Middle frontal gyrus (tissue), 1 donor: ENCODE results near the gene CTU1.

Source experiments
- DNase-seq: peaks from one replicate; pipeline ENCODE4 v3.0.0-alpha.2; 2015; ENCODE audit warnings: low spot score; ENCODE audit errors: extremely low spot score

Gene CTU1

DNA sequence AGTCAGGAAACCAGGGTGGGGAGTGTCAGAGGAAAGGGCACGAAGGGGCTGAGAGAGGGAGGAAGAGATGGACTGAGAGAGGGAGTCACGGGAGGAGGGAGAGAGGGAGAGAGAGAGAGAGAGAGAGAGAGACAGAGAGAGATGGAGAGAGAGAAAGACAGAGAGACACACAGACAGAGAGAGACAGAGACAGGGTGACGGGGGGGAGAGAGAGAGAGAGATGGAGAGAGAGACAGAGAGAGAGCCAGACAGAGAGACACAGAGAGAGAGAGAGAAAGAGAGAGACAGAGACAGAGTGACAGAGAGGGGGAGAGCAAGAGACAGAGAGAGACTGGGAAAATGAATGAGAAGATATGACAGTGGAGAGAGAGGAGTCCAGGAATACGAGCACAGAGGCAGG, 25.0 kb downstream of the CTU1 start:
- DNase-seq, result no peak

DNA sequence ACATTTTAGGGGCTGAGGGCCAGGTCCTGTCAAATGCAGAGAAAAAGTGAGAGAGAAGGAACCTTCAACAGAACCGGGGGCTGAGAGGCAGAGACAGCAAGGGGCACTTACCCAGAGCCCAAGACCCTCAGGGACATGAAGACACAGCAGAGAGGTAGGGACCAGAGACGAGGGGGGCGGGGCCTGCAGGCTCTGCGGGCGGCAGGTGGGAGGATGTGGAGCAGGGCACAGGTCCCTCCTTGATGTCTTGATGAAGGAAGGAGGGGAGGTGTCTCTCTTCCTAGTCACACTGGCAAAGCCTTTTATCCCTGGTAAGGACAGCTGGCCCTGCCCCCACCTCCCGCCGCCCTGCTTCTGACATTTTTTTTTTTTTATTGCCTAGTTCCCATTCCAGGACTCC, 25.6 kb downstream of the CTU1 start, which contains the start of gene KLK14:
KLK14 (minus strand) TSS at position 277 of the 400 bp plus-strand sequence; CDS start at position 4, 273 bp downstream.
- DNase-seq, result no peak

DNA sequence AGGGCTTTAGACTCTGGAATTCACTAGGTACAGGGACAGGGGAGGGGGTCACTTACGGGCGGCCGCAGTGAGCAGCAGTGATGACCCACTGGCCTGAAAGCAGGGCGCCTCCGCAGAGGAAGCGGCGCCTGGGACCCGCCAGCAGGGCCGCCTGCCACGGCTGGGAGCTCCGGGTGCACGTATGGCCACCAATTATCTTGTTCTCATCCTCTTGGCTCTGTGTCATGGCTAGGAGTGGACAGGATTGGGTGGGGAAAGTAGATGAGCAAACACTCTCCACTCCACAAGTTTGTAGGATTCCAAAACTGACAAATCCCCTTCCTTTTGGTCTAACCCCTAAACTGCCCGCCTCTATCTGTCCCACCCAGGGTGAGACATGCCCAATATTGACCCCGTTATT, 26.7 kb downstream of the CTU1 start:
- no peak for DNase-seq

DNA sequence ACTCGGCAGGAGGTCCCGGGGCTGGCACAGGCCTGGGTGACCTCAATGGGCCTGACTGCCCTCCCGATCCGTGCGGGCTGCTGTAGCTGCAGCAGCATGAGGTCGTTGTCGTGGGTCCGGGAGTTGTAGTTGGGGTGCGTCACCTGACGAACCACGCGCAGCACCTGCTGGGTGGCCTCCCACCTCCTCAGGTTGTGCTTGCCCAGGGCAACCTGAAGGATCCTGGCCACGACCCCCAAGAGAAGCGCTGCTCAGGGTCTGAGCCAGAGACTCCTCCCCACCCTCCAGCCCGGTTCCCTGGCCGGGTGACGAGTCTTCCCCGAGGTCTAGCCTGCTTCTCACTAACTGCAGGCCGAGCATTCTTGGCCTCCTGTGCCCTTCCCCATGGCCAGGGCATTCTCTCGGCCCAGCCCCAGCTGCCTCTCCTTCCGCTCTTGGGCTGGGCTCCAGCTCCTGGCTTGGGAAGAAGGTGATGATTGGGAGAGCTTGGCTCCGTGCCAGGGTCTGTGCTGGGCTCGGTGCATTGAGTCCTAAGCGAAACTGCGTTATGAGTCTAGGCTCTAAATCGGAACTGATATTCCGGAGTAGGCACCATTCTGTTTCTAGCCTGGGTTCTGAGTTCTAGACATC, 28.6 kb downstream of the CTU1 start:
- DNase-seq, result no peak

DNA sequence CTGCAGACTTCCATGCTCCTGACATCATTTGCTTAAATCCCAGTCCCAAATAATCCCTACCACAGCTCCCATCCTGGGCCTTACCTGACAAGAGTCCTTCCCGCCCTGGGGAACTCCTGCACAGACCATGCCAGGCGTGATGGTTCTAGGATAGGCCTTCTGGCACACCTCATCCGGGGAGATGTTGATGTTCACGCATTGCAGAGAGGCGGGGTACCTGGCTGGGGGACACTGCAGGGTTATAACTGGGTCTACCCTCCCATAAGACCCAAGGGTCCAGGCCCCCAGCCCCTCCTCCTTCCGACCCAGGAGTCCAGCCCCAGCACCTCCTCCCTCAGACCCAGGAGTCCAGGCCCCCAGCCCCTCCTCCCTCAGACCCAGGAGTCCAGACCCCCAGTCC, 29.5 kb downstream of the CTU1 start:
- DNase-seq, result no peak

DNA sequence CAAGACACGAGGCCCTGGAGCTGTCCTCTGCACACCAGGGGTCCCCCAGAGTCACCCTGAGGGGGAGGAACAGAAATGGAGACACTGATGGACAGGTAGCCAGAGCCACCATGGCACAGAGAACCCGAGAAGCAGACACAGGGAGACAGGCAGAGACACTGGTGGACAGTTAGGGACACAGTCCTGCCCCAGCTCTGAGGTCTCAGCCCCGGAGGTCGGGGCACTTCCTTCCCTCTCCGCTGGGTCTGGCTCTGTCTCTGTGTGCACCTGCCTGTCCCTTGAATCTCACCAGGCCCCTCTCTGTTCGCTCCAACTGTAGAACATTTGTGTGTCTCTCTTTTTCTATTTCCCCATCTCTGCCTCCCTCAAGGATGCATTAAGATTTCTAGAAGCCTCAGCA, 30.1 kb downstream of the CTU1 start:
- no peak for DNase-seq

DNA sequence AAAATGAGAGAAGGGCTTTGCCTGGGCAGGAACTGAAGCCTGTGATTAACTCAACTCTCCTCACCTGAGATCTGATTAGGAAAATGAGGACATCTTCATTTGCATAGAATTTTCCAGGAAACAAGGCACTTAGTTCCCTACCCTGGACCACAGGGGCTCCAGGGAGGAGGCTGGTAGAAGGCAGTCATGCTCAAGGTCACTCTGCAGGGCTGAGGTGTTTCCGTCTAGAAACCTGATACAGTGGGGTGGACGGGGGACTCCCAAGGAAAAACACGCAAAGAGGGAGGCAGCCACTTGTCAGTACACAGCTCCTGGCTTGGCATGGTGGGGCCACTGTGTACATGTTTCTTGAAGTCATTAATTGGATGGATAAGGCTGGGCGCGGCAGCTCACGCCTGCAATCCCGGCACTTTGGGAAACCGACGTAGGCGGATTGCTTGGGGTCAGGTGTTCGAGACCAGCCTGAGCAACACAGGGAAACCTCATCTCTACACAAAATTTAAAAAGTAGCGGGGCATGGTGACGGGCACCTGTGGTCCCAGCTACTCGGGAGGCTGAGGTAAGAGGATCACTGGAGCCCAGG, 31.5 kb downstream of the CTU1 start:
- DNase-seq, result no peak

DNA sequence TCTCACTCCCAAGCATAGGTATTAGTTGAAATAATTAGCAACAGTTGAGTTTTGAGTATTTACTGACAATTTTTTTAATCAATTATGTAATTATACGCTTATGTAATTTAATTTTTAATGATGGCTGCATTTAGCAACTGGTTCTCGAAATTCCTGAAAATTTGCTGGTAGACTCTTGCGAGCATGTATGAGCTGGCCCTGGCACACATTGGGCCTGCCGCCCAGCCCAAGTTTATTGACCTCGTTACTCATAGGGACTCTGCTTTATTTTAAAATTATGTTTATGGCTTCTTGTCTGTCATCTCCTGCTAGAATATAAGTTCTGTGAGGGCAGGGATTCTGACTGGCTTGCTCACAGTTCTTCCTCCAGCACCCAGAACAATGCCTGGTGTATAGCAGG, 32.2 kb downstream of the CTU1 start:
- DNase-seq, result no peak

DNA sequence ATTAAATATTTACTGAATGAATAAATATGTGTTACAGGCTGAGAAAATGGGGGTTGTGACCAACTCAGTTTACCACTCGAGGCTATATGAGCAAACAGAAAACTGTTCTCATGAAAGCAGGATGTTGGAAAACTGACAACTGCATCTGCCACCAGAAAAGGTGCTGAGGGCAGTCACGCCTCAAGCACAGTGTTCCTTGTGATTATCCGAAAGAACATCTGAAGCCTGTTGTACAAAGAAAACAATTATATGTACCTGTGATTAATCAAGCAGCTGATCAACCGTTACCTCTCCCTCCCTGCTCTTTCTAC, 37.2 kb downstream of the CTU1 start:
- no peak for DNase-seq

DNA sequence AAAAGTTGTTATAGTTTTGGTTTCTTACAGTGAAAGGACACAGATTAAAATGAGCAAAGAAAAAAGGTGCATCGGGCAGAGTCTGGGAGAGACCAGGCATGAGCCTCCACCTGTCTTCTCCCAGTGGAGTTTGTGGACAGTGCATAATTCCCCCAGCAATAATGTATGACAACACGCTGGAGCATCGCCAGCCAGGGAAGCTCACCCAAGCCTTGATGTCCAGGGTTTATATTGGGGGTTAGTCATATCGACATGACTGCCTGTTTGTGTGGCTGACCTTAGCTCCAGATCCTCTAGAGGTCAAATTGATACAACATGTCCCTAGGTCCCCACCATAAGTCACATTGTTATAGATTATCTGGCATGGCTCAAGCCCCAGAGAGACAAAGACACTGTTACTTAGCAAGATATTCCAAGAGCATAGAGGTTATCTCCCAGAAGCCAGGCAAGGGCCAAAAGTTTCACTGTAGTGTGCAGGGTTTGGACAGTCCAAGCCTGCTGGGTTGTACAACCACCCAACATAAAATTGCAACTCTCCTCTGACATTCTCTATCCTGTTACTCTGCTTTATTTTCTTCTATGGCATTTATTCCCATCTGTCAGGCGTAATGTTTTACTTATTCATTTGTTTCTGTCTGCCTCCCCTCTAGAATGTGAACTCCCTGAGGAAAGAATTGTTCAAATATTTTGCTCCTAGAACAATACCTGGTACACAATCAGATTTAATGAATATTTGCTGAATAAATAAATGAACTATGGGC, 37.7 kb downstream of the CTU1 start:
- no peak for DNase-seq

DNA sequence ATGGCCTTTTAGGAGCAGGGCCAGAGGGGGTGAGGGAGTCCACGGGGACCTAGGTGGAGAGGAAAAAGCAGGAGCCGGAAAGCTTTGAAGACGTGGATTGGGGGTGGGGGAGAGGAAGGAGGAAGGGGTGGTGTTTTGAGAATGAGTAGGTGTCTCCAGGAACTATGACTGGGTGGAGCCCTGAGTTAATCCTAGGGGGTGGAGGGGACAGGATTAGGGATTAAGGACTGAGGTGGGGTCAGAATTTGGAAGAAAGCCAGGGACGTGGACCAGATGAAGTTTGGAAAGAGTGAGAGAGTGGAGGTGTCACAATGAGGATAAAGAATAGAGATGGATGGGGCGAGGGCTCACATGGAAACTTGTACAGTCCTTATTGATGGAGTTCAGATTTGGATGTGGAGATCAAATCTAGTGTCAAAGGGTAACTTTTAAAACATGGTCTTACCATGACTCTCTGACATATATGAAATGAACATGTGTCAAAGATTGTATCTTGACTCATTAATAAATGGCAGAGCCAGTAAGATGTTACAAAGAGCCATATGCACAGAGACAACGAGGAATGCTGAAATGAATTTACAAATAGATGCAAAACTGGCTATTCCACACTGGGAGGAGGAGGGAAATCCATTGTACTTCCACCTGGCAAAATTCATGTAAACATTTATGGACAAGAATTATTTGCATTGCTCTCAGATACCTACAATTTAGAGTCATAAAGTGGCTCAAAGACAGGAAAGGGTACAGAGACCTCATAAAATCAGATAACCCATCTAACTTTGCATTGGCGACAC, 41.6 kb downstream of the CTU1 start:
- no peak for DNase-seq

DNA sequence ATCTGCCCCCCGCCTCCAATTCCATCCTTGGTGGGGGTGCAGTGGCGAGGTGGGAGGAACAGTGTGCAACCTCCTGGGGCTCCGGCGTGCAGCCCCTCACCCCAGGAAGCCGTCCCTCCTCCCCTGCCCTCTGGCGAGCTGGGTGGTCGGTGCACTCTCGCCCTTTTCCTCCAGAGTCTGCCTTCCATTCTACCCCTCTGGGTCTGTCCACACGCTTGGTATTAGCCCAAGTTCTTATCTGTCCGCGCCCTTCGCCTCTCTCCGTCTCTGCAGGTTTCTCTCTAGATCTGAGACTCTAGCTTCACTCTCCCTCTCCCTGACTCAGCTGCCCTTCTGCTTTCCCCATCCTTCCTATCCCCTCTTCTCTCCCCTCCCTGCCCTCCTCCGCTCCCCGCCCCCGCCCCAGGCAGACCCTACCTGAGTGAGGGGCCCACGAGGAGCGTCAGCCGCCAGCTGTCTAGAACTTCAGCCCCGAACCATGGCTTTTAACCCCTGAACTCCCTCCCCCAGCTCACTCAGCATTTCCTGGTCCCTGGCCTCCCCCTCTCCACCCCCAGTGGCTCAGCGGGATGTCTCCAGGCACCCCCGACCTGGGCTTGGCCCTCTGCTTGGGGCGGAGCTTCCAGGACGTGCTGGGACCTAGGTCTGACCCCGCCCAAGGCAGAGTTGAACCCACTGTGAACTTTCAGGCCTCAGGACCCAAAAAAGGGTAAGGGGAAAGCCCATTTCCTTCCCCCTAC, 42.8 kb downstream of the CTU1 start:
- no peak for DNase-seq

DNA sequence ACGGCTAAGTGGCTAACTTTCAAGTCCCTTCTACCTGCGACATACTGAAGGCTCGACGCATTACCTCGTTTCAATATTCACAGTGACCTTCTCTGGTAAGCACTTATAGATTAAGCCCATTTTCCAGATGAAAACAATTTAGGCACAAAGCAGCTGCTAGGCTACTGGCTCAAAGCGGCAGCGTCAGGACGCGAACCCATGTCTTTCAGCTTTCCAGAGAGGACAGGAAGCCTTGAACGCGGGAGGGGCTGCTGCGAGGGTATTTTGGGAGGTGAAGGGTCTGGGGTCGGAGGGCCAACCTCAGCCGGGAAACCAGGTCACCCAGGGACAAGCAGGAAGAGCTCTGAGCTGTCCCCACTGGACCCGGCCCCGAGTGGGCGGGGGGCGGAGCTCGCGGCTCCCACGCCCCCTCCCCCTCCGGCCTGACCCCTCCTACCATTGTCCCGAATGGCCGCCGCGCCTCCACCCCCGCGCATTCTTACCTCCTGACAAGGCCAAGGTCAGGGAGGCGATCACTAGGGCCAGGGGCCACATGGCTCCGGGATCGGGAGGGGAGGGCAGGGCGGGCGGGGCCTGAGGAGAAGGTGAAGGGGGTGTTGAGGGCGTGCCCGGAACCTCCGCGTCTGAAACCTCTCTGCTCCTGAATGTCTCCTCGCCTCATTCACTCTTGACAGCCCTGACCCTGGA, 43.5 kb downstream of the CTU1 start, which contains the start of gene KLK13:
KLK13 (minus strand) TSS at position 559 of the 687 bp plus-strand sequence; CDS start at position 534, 25 bp downstream.
- no peak for DNase-seq

DNA sequence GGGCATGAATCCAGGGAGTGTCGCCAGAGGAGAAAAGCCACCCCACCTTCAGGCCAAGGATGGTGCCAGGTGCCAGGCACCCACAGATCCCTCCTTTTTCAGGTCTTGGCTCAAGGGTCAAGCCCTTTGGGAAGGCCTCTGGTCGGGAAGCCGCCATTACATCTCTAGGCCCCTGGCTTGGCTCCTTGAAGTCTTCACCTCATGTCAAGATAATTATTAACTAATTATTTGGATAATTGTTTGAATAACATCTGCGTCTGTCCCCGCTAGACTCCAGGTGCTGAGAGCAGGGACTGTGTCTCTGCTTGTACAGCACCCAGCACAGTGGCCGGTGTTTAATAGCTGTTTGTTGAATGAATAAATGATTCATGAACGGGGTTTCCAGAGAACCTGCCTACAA, 44.5 kb downstream of the CTU1 start:
- DNase-seq, result no peak

DNA sequence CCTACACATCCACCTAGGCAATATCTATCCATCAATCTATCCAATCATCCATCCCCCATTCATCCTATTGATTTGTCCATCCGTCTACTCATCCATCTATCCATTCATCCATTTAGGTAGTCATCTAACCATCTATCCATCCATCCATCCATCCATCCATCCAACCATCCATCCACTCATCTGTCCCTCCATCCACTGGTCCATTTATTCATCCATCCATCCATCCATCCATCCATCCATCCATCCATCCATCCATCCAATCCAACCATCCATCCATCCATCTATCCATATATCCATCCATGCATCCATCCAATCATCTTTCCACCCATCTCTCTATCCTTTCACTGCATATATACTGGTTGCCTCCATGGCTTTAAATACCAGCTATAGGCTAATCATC, 47.2 kb downstream of the CTU1 start:
- DNase-seq, result no peak

DNA sequence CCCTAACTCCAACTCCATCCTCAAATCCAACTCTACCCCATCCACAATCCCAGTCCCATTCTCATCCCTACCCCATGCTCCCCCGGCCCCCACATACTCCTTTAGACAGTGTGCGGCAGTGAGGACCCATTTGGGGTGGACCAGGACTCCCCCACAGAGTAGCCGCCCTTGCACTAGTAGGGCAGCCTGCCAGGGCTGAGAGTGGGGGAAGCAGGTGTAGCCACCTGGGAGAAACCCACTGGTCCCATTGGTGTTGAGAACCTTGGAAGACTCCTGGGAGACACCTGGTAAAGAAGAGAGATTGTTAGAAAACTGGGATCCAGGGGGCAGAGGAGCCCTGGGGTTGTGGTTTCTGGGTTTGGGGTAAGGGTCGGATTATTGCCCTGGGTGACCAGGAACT, 47.9 kb downstream of the CTU1 start:
- DNase-seq, result no peak

DNA sequence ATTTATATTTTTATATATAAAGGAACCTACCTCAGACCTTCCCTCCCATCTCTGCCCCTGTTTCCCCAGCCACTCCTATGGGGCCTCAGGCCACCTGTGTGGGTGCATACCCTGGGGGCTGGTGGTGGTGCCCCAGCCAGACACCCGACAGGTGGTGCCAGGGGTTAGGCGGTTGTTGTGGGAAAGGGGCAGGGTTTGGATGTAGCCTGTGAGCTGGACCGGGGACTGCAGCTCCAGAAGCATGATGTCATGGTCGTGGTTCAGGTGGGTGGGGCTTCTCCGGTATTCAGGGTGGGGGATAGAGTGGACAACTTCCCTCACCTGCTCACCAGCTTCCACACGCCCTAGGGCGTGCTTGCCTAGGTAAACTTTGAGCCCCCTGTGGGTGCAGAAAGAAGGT, 48.5 kb downstream of the CTU1 start:
- DNase-seq, result no peak

DNA sequence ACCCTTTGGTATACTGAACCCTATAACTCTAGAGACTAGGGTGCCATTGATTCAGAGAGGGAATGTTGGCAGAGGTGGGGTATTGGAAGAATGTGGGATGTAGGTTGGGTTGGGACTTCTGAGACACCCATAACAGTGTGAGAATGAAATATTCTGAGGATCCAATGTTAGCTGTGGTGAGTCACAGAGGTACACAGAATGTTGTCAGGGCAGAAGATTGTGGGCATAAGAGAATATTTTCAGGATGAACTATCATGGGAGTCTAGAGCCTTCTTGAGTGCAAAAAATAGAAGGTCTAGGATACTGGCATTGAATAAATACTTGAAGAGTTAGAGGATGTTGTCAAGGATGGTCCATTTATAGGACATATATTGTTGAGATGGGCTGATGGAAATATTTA, 52.3 kb downstream of the CTU1 start:
- no peak for DNase-seq
